ENCODE data around the gene CORT. TPM values are rescaled to one million over a fixed set of nuclear protein-coding genes. Genes with fewer than 3 reads are reported as not detected.
"Not testable (repeated sequence)": the region's sequence is repeated elsewhere in the genome, so short reads cannot be mapped to it uniquely, and the experiment has no call there.

Gene CORT
- 0.26 TPM in 2 replicates for total RNA-seq

- no peak within 1 kb of the TSS for H3K4me3 ChIP-seq (ENCODE audit: low read depth, low read length)
- H3K36me3 ChIP-seq (ENCODE audit: control insufficient read depth, insufficient read depth, low read length): no peaks in the 10 kb centered on the region
- no peak for DNase-seq (ENCODE audit: low read depth)
- no peak for FAIRE-seq
- no peaks in the 10 kb centered on the region for H3K27me3 ChIP-seq (ENCODE audit: control insufficient read depth, insufficient read depth, low read length)
- TF ChIP-seq CTCF (IDR thresholded peaks at IDR 0.05; ENCODE audit: insufficient read depth, low read length, severe bottlenecking): no peak
These were observed at the start of gene CORT for GRCh38 chr1:10449751-10450150. Gene CORT (plus strand): TSS chr1:10450031. CDS start chr1:10450224, 193 bp downstream.

- Histone ChIP-seq H3K36me3 (ENCODE audit: control insufficient read depth, insufficient read depth, low read length) (peaks cover 12% of the 10 kb centered on the region), H3K27me3 (ENCODE audit: control insufficient read depth, insufficient read depth, low read length) (no peaks in the 10 kb centered on the region), H3K4me3 (ENCODE audit: low read depth, low read length) (no peak overlapping the region)
- FAIRE-seq (no peak), DNase-seq (ENCODE audit: low read depth) (no peak)
- TF ChIP-seq CTCF (IDR thresholded peaks at IDR 0.05; ENCODE audit: insufficient read depth, low read length, severe bottlenecking): no peak
These were observed 48.5 kb upstream of the CORT start for GRCh38 chr1:10401281-10401680.

GRCh38 chr1:10402729-10403274, 47.0 kb upstream of the CORT start:
- Histone ChIP-seq H3K36me3 (ENCODE audit: control insufficient read depth, insufficient read depth, low read length) (peaks cover 21% of the 10 kb centered on the region), H3K4me3 (ENCODE audit: low read depth, low read length) (no peak overlapping the region), H3K27me3 (ENCODE audit: control insufficient read depth, insufficient read depth, low read length) (no peaks in the 10 kb centered on the region)
- DNase-seq (ENCODE audit: low read depth) (peak; percentile 18), FAIRE-seq (no peak)
- TF ChIP-seq CTCF (IDR thresholded peaks at IDR 0.05; ENCODE audit: insufficient read depth, low read length, severe bottlenecking): no peak

- no peak for TF ChIP-seq CTCF (IDR thresholded peaks at IDR 0.05; ENCODE audit: insufficient read depth, low read length, severe bottlenecking)
- FAIRE-seq: no peak
- H3K36me3 ChIP-seq (ENCODE audit: control insufficient read depth, insufficient read depth, low read length): peaks cover 39% of the 10 kb centered on the region
These were observed 42.6 kb upstream of the CORT start for GRCh38 chr1:10407201-10407600.

GRCh38 chr1:10415211-10415930, 34.5 kb upstream of the CORT start:
- peaks cover 29% of the 10 kb centered on the region for H3K36me3 ChIP-seq (ENCODE audit: control insufficient read depth, insufficient read depth, low read length)
- no peak for FAIRE-seq

More at GRCh38 chr1:10407201-10407600, 42.6 kb upstream of the CORT start:
- H3K4me3 ChIP-seq (ENCODE audit: low read depth, low read length): no peak overlapping the region
- no peaks in the 10 kb centered on the region for H3K27me3 ChIP-seq (ENCODE audit: control insufficient read depth, insufficient read depth, low read length)
- DNase-seq (ENCODE audit: low read depth): no peak

GRCh38 chr1:10415967-10416366, 33.9 kb upstream of the CORT start:
- FAIRE-seq; DNase-seq (ENCODE audit: low read depth); H3K4me3 ChIP-seq (ENCODE audit: low read depth, low read length); H3K27me3 ChIP-seq (ENCODE audit: control insufficient read depth, insufficient read depth, low read length): not testable (repeated sequence)
- peaks cover 27% of the 10 kb centered on the region for H3K36me3 ChIP-seq (ENCODE audit: control insufficient read depth, insufficient read depth, low read length)

More at GRCh38 chr1:10415211-10415930, 34.5 kb upstream of the CORT start:
- Histone ChIP-seq H3K27me3 (ENCODE audit: control insufficient read depth, insufficient read depth, low read length) (no peaks in the 10 kb centered on the region), H3K4me3 (ENCODE audit: low read depth, low read length) (no peak overlapping the region)
- DNase-seq (ENCODE audit: low read depth): peak; percentile 72
- no peak for TF ChIP-seq CTCF (IDR thresholded peaks at IDR 0.05; ENCODE audit: insufficient read depth, low read length, severe bottlenecking)

GRCh38 chr1:10418741-10419140, 31.1 kb upstream of the CORT start:
- H3K27me3 ChIP-seq (ENCODE audit: control insufficient read depth, insufficient read depth, low read length); DNase-seq (ENCODE audit: low read depth); FAIRE-seq; H3K4me3 ChIP-seq (ENCODE audit: low read depth, low read length): not testable (repeated sequence)
- H3K36me3 ChIP-seq (ENCODE audit: control insufficient read depth, insufficient read depth, low read length): peaks cover 14% of the 10 kb centered on the region

All from bronchial epithelial cell (primary cell).